ENCODE data around the gene CDH13.

DNA sequence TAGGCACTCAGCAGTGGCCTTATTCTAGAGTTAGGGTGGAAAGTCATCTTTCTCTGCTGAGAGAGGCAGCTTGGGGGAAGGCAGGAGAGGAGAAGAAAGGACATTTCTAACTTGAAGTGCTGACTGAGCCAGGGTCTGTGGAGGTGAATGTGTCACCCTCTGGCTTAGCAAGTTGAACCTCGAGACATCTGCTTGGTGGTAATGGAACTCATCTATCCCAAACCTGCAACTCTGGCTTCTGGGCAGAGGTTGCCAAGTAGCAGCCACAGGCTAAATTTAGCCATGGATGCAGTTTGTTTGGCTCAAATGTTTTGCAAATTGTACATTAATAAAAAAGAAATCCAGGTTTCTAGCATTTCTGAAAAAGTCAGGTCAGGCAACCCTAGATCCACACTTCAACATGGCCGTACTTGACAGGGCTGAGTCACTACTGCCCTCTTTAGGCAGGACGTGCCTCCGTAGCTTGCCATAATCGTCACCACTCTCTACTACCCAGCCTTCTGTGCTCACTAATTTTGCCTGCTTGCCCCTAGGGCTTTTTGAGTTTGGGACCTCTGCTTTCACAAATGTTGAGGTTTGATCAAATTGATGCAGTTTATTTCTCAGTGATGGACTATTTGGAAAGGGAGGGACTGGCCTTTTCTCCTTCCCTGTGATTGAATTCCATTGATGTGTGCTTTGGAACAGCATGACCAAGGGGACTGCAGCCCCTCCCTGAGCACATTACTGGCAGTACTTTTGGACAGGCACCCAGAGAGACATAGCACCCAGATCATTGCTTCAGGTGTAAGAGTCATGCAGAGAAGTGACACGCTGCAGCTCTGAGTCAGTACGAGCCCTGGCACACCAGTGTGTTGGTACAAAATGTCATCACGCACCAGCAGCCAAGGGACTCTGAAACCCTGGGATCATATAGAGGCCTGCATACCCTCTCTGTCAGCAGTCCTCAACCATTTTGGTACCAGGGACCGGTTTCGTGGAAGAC, 5.2 kb downstream of the CDH13 start:
- TF ChIP-seq TAF1 (IDR thresholded peaks at IDR 0.05; ENCODE audit: borderline replicate concordance, insufficient read depth, low read length) (no peak), POLR2AphosphoS5 (IDR thresholded peaks at IDR 0.05; ENCODE audit: low read depth, low read length) (no peak), SIN3A (IDR thresholded peaks at IDR 0.05; ENCODE audit: borderline replicate concordance, insufficient read depth, low read length) (no peak), FOXP2 (optimal IDR thresholded peaks at IDR 0.05; ENCODE audit: borderline replicate concordance, extremely low read depth, extremely low read length, insufficient read depth) (no peak)
- TF ChIP-seq, protein P1, sequence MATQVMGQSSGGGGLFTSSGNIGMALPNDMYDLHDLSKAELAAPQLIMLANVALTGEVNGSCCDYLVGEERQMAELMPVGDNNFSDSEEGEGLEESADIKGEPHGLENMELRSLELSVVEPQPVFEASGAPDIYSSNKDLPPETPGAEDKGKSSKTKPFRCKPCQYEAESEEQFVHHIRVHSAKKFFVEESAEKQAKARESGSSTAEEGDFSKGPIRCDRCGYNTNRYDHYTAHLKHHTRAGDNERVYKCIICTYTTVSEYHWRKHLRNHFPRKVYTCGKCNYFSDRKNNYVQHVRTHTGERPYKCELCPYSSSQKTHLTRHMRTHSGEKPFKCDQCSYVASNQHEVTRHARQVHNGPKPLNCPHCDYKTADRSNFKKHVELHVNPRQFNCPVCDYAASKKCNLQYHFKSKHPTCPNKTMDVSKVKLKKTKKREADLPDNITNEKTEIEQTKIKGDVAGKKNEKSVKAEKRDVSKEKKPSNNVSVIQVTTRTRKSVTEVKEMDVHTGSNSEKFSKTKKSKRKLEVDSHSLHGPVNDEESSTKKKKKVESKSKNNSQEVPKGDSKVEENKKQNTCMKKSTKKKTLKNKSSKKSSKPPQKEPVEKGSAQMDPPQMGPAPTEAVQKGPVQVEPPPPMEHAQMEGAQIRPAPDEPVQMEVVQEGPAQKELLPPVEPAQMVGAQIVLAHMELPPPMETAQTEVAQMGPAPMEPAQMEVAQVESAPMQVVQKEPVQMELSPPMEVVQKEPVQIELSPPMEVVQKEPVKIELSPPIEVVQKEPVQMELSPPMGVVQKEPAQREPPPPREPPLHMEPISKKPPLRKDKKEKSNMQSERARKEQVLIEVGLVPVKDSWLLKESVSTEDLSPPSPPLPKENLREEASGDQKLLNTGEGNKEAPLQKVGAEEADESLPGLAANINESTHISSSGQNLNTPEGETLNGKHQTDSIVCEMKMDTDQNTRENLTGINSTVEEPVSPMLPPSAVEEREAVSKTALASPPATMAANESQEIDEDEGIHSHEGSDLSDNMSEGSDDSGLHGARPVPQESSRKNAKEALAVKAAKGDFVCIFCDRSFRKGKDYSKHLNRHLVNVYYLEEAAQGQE (IDR thresholded peaks at IDR 0.05; ENCODE audit: insufficient read depth in 1 of 2, low read depth in 2 of 2, low read length in 2 of 2), result no peak
